ENCODE results near the gene GAL3ST2. TPM values are rescaled to one million over a fixed set of nuclear protein-coding genes. Genes with fewer than 3 reads are reported as not detected.

Gene GAL3ST2
- total RNA-seq, 4 donors from 2014 or later = 0.50 to 3.1 (median 2.8) TPM; not detected in 1

GRCh38 chr2:241768251-241768711 lies 8.3 kb upstream of the GAL3ST2 start:
- TF ChIP-seq CTCF (IDR thresholded peaks at IDR 0.05) = no peak
- DNase-seq (ENCODE audit: low spot score) (no peak), ATAC-seq (ENCODE audit: low FRiP score) (no peak)

GRCh38 chr2:241768850-241769249 lies 7.8 kb upstream of the GAL3ST2 start:
- ATAC-seq (ENCODE audit: low FRiP score) (no peak), DNase-seq (ENCODE audit: low spot score) (no peak)
- no peak for TF ChIP-seq CTCF (IDR thresholded peaks at IDR 0.05)

DNA sequence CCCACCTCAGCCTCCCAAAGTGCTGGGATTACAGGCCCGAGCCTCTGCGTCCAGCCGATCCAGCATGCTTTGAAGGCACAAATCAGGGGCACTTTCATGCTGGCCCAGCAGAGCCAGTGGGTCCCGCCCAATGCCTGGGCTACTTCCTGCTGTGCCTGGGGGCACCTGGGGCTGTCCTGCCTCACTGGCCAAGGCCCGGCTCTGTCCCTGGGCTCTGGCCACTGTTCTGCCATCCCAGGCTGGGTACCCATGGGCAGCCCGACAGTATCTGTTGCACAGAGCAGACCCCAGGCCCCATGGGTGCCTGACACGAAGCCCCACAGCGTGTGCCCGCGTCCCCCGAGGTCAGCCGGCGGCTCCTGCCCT lies 6.8 kb upstream of the GAL3ST2 start:
- TF ChIP-seq CTCF (IDR thresholded peaks at IDR 0.05) = no peak
- ATAC-seq (ENCODE audit: low FRiP score) (no peak), DNase-seq (ENCODE audit: low spot score) (no peak)

- ATAC-seq (ENCODE audit: low FRiP score) = no peak
- no peak for DNase-seq (ENCODE audit: low spot score)
- no peak for TF ChIP-seq CTCF (IDR thresholded peaks at IDR 0.05)
Observed at GRCh38 chr2:241770185-241770935, 6.3 kb upstream of the GAL3ST2 start.

DNA sequence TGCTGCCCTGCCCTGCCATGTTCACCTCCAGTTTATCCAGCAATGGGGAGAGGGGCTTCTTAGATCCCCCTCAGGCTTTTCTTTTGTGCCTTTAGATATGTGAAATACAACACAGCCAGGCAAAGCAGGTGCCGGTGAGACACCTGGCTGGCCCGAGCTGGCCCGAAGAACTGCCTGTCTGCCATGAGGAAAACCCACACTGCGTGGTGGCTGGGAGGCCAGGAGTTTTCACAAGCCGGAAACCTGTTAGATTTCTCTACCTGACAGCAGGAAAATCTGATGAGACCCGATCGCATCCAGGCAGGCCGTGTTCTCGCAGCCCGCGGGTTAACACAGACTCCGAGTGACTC lies 5.7 kb upstream of the GAL3ST2 start:
- TF ChIP-seq CTCF (IDR thresholded peaks at IDR 0.05) = no peak
- ATAC-seq (ENCODE audit: low FRiP score) = no peak
- no peak for DNase-seq (ENCODE audit: low spot score)

DNA sequence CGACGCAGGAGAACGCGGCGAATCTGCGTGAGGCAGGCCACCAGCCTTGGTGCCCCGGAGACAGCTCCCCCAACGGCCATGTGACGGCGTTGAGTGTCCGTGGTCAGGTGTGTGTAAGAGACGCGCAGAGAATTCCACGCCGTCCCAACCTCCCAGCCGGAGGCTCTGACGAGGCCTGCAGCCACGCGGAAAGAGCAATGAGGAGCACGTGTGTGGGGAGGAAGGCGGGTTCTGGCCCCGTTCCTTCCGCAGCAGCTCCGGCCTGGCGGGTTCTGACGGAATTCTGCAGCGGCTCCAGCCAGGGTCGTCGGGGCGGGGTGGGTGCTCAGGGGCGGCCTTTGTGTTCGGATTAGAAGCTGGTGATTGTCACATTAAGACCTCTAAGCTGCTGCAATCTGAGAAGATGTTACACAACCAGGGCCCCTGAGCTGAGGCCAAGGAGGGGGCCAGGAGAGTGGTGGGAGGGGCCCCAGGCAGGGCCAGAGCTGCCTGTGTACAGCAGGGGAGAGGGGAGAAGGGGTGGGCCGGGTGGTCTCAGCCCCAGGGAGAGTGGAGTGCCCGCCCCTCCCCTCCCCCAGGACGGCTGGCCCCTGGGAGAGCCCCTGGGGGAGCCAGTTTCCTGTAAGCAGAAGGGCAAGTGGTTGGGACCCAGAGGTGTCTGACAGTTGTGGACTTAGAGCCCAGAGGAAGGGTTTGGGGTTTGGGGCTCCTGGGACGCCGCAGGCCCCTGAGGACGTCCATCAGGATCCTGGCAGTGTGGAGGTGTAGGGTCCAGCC lies 5.1 kb upstream of the GAL3ST2 start:
- DNase-seq (ENCODE audit: low spot score) (no peak), ATAC-seq (ENCODE audit: low FRiP score) (no peak)
- TF ChIP-seq CTCF (IDR thresholded peaks at IDR 0.05) = no peak

Measured in omental fat pad (tissue), 4 donors.